OCI-LY3 (cell line): Measurements from ENCODE around the gene WWOX.

Experiments used
- H2AFZ ChIP-seq: fragments of 200-600, 300-600 bp; shearing (Covaris generic); 2 replicates; pipeline ENCODE4 v1.6.0; 2014; ENCODE audit warnings: antibody characterized with exemption, low read depth, low read length
- H3K27ac ChIP-seq: fragments of 200-600, 300-600 bp; sonication (generic); 2 replicates; pipeline ENCODE4 v1.5.1; 2014; ENCODE audit warnings: mild to moderate bottlenecking, low read length, moderate library complexity, mixed read lengths
- H3K27me3 ChIP-seq: fragments of 200-600, 300-600 bp; sonication (generic); 2 replicates; pipeline ENCODE4 v1.6.1; 2014; ENCODE audit warnings: low read depth, low read length, mixed read lengths
- H3K36me3 ChIP-seq: fragments of 200-600, 300-600 bp; sonication (generic); replicated peaks from 2 replicates; pipeline ENCODE3; 2014; ENCODE audit warnings: low read depth, low read length, mixed read lengths
- H3K4me1 ChIP-seq: fragments of 300-600, 200-600 bp; sonication (generic); 2 replicates; pipeline ENCODE4 v1.6.1; 2014; ENCODE audit warnings: low read length, mixed read lengths
- H3K4me2 ChIP-seq: fragments of 200-600, 300-600 bp; sonication (generic); 2 replicates; pipeline ENCODE4 v1.6.1; 2014; ENCODE audit warnings: low read length, mixed read lengths
- H3K4me3 ChIP-seq: fragments of 300-600, 200-600 bp; sonication (generic); 2 replicates; pipeline ENCODE4 v1.5.1; 2014; ENCODE audit warnings: antibody characterized with exemption, mild to moderate bottlenecking, low read length, moderate library complexity
- H3K79me2 ChIP-seq: fragments of 300-600, 200-600 bp; shearing (Covaris generic); 2 replicates; pipeline ENCODE4 v1.6.1; 2014; ENCODE audit warnings: mild to moderate bottlenecking, low read length, mixed read lengths
- H3K9ac ChIP-seq: fragments of 300-600, 200-600 bp; shearing (Covaris generic); 2 replicates; pipeline ENCODE4 v1.6.0; 2014; ENCODE audit warnings: mild to moderate bottlenecking, low read length, moderate library complexity
- H3K9me3 ChIP-seq: fragments of 200-600, 300-600 bp; shearing (Covaris generic); 2 replicates; pipeline ENCODE4 v1.6.1; 2014; ENCODE audit warnings: low read length, mixed read lengths; ENCODE audit not compliant: insufficient read depth
- H4K20me1 ChIP-seq: fragments of 200-600, 300-600 bp; sonication (generic); 2 replicates; pipeline ENCODE4 v1.6.1; 2016; ENCODE audit warnings: low read length, mixed read lengths; ENCODE audit not compliant: insufficient read depth
- EZH2phosphoT487 ChIP-seq: fragments of 200-600 bp; shearing (Covaris generic); IDR thresholded peaks from 2 replicates; pipeline ENCODE4 v1.6.1; 2018; ENCODE audit warnings: antibody characterized with exemption, mixed run types, low read depth
- TF ChIP-seq, protein P1 (sequence below): fragments of 200-600, 300-600 bp; sonication (generic); IDR thresholded peaks from 2 replicates; pipeline ENCODE4 v1.5.1; 2014; ENCODE audit warnings: antibody characterized with exemption, low read length, low read depth

Gene WWOX

GRCh38 chr16:78715106-78715505 is 615.7 kb downstream of the WWOX start:
- no peak overlapping the region for H3K4me3 ChIP-seq
- no peak overlapping the region for H3K9ac ChIP-seq
- no peak overlapping the region for H3K4me2 ChIP-seq
- no peaks in the 10 kb centered on the region for H3K79me2 ChIP-seq
- no peaks in the 10 kb centered on the region for H3K27me3 ChIP-seq
- TF ChIP-seq, protein P1, sequence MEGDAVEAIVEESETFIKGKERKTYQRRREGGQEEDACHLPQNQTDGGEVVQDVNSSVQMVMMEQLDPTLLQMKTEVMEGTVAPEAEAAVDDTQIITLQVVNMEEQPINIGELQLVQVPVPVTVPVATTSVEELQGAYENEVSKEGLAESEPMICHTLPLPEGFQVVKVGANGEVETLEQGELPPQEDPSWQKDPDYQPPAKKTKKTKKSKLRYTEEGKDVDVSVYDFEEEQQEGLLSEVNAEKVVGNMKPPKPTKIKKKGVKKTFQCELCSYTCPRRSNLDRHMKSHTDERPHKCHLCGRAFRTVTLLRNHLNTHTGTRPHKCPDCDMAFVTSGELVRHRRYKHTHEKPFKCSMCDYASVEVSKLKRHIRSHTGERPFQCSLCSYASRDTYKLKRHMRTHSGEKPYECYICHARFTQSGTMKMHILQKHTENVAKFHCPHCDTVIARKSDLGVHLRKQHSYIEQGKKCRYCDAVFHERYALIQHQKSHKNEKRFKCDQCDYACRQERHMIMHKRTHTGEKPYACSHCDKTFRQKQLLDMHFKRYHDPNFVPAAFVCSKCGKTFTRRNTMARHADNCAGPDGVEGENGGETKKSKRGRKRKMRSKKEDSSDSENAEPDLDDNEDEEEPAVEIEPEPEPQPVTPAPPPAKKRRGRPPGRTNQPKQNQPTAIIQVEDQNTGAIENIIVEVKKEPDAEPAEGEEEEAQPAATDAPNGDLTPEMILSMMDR, result no peak
- no peak for TF ChIP-seq EZH2phosphoT487
- H4K20me1 ChIP-seq, result no peaks in the 10 kb centered on the region
- no peaks in the 10 kb centered on the region for H3K9me3 ChIP-seq
- no peak overlapping the region for H3K27ac ChIP-seq
- no peaks in the 10 kb centered on the region for H3K4me1 ChIP-seq
- no peak overlapping the region for H2AFZ ChIP-seq
- H3K36me3 ChIP-seq, result no peaks in the 10 kb centered on the region

DNA sequence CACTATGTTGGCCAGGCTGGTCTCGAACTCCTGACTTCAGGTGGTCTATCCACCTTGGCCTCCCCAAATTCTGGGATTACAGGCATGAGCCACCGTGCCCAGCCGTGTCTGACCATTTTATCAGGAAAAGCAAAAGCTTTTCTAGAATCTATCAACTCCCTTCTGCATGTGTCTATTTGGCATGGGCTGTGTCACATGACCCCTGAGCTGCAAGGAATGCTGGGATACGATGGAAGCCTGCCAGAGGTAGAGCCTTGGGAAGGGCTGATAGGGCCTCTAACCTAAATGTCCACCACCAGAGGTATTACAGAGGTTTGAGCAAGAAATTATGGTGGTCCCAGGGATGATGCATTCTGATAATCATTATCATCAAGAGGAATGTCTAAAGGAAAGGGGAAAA is 616.2 kb downstream of the WWOX start:
- Histone ChIP-seq H3K79me2 (no peaks in the 10 kb centered on the region), H4K20me1 (no peaks in the 10 kb centered on the region)
- TF ChIP-seq, protein P1, result no peak
- TF ChIP-seq EZH2phosphoT487, result no peak

GRCh38 chr16:78718141-78718540 is 618.7 kb downstream of the WWOX start:
- Histone ChIP-seq H3K9ac (no peak overlapping the region), H3K27ac (no peak overlapping the region), H2AFZ (no peak overlapping the region), H3K27me3 (no peaks in the 10 kb centered on the region), H3K4me3 (no peak overlapping the region), H3K36me3 (no peaks in the 10 kb centered on the region), H3K4me2 (no peak overlapping the region), H3K9me3 (no peaks in the 10 kb centered on the region), H3K4me1 (no peaks in the 10 kb centered on the region), H3K79me2 (no peaks in the 10 kb centered on the region), H4K20me1 (no peaks in the 10 kb centered on the region)
- no peak for TF ChIP-seq EZH2phosphoT487
- TF ChIP-seq, protein P1, result no peak

More for the DNA sequence above, 616.2 kb downstream of the WWOX start:
- Histone ChIP-seq H2AFZ (no peak overlapping the region), H3K27ac (no peak overlapping the region), H3K9me3 (no peaks in the 10 kb centered on the region), H3K4me3 (no peak overlapping the region), H3K36me3 (no peaks in the 10 kb centered on the region), H3K9ac (no peak overlapping the region), H3K4me1 (no peaks in the 10 kb centered on the region), H3K4me2 (no peak overlapping the region), H3K27me3 (no peaks in the 10 kb centered on the region)

- no peaks in the 10 kb centered on the region for H4K20me1 ChIP-seq
- no peaks in the 10 kb centered on the region for H3K4me1 ChIP-seq
- no peaks in the 10 kb centered on the region for H3K27me3 ChIP-seq
- H3K36me3 ChIP-seq, result no peaks in the 10 kb centered on the region
- H2AFZ ChIP-seq, result no peak overlapping the region
- H3K9ac ChIP-seq, result no peak overlapping the region
- no peaks in the 10 kb centered on the region for H3K9me3 ChIP-seq
- no peak overlapping the region for H3K4me2 ChIP-seq
- H3K27ac ChIP-seq, result no peak overlapping the region
- no peak for TF ChIP-seq EZH2phosphoT487
- H3K4me3 ChIP-seq, result no peak overlapping the region
- no peaks in the 10 kb centered on the region for H3K79me2 ChIP-seq
These were observed 621.0 kb downstream of the WWOX start for GRCh38 chr16:78720416-78720815.

DNA sequence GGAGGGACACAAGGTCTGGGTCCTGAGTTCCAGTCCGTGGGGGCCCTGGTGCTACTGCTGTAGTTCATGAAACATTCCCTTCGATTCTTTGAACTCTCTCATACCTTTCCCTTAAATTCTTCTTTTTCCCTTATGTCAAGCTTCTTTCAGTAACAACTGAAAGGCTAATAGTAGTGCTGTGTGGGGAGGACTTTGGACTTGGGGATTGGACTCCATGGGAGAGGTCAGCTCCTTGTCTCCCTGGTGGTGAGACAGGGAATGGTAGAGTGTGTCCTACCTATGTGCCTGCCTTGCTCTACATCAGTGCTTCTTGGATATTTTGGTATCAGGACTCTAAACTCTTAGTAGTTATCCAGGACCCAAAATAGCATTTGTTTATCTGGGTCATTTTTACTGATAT is 628.1 kb downstream of the WWOX start:
- H3K4me2 ChIP-seq, result no peak overlapping the region
- TF ChIP-seq, protein P1, result no peak
- TF ChIP-seq EZH2phosphoT487, result no peak
- H3K79me2 ChIP-seq, result no peaks in the 10 kb centered on the region
- H3K4me3 ChIP-seq, result no peak overlapping the region
- H3K4me1 ChIP-seq, result no peaks in the 10 kb centered on the region
- H3K9ac ChIP-seq, result no peak overlapping the region
- no peak overlapping the region for H3K27ac ChIP-seq
- H3K9me3 ChIP-seq, result no peaks in the 10 kb centered on the region
- H4K20me1 ChIP-seq, result no peaks in the 10 kb centered on the region
- no peaks in the 10 kb centered on the region for H3K36me3 ChIP-seq
- H2AFZ ChIP-seq, result no peak overlapping the region
- no peaks in the 10 kb centered on the region for H3K27me3 ChIP-seq
